Measurements from ENCODE around the gene GAGE12G. TPM values are rescaled to one million over a fixed set of nuclear protein-coding genes. Genes with fewer than 3 reads are reported as not detected.

The GAGE12G gene, protein sequence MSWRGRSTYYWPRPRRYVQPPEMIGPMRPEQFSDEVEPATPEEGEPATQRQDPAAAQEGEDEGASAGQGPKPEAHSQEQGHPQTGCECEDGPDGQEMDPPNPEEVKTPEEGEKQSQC
- not detected in 2 replicates for total RNA-seq

DNA sequence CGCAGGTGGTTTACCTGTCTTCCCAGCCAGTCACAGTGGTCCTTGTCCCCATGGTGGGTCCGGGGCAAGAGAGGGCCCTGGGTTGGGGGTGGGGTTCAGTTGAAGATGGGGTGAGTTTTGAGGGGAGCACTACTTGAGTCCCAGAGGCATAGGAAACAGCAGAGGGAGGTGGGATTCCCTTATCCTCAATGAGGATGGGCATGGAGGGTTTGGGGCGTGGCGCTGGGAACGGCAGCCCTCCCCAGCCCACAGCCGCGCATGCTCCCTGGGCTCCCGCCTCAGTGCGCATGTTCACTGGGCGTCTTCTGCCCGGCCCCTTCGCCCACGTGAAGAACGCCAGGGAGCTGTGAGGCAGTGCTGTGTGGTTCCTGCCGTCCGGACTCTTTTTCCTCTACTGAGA is at the start of gene GAGE12G:
GAGE12G (plus strand) TSS at position 301 of the 400 bp plus-strand sequence. CDS start 1,155 bp downstream, outside the sequence.

DNA sequence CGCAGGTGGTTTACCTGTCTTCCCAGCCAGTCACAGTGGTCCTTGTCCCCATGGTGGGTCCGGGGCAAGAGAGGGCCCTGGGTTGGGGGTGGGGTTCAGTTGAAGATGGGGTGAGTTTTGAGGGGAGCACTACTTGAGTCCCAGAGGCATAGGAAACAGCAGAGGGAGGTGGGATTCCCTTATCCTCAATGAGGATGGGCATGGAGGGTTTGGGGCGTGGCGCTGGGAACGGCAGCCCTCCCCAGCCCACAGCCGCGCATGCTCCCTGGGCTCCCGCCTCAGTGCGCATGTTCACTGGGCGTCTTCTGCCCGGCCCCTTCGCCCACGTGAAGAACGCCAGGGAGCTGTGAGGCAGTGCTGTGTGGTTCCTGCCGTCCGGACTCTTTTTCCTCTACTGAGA is 38.3 kb upstream of the GAGE12G start, which contains the start of gene GAGE12C:
GAGE12C (plus strand) TSS at position 301 of the 400 bp plus-strand sequence. CDS start 1,155 bp downstream, outside the sequence.

DNA sequence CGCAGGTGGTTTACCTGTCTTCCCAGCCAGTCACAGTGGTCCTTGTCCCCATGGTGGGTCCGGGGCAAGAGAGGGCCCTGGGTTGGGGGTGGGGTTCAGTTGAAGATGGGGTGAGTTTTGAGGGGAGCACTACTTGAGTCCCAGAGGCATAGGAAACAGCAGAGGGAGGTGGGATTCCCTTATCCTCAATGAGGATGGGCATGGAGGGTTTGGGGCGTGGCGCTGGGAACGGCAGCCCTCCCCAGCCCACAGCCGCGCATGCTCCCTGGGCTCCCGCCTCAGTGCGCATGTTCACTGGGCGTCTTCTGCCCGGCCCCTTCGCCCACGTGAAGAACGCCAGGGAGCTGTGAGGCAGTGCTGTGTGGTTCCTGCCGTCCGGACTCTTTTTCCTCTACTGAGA is 28.8 kb upstream of the GAGE12G start, which contains the start of gene GAGE12D:
GAGE12D (plus strand) TSS at position 301 of the 400 bp plus-strand sequence. CDS start 1,155 bp downstream, outside the sequence.

DNA sequence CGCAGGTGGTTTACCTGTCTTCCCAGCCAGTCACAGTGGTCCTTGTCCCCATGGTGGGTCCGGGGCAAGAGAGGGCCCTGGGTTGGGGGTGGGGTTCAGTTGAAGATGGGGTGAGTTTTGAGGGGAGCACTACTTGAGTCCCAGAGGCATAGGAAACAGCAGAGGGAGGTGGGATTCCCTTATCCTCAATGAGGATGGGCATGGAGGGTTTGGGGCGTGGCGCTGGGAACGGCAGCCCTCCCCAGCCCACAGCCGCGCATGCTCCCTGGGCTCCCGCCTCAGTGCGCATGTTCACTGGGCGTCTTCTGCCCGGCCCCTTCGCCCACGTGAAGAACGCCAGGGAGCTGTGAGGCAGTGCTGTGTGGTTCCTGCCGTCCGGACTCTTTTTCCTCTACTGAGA is 19.2 kb upstream of the GAGE12G start, which contains the start of gene GAGE12E:
GAGE12E (plus strand) TSS at position 301 of the 400 bp plus-strand sequence. CDS start 1,155 bp downstream, outside the sequence.

DNA sequence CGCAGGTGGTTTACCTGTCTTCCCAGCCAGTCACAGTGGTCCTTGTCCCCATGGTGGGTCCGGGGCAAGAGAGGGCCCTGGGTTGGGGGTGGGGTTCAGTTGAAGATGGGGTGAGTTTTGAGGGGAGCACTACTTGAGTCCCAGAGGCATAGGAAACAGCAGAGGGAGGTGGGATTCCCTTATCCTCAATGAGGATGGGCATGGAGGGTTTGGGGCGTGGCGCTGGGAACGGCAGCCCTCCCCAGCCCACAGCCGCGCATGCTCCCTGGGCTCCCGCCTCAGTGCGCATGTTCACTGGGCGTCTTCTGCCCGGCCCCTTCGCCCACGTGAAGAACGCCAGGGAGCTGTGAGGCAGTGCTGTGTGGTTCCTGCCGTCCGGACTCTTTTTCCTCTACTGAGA is 9.7 kb upstream of the GAGE12G start, which contains the start of gene GAGE12F:
GAGE12F (plus strand) TSS at position 301 of the 400 bp plus-strand sequence. CDS start 1,155 bp downstream, outside the sequence.

DNA sequence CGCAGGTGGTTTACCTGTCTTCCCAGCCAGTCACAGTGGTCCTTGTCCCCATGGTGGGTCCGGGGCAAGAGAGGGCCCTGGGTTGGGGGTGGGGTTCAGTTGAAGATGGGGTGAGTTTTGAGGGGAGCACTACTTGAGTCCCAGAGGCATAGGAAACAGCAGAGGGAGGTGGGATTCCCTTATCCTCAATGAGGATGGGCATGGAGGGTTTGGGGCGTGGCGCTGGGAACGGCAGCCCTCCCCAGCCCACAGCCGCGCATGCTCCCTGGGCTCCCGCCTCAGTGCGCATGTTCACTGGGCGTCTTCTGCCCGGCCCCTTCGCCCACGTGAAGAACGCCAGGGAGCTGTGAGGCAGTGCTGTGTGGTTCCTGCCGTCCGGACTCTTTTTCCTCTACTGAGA is 9.4 kb downstream of the GAGE12G start, which contains the start of gene GAGE12H:
GAGE12H (plus strand) TSS at position 301 of the 400 bp plus-strand sequence. CDS start 1,155 bp downstream, outside the sequence.

DNA sequence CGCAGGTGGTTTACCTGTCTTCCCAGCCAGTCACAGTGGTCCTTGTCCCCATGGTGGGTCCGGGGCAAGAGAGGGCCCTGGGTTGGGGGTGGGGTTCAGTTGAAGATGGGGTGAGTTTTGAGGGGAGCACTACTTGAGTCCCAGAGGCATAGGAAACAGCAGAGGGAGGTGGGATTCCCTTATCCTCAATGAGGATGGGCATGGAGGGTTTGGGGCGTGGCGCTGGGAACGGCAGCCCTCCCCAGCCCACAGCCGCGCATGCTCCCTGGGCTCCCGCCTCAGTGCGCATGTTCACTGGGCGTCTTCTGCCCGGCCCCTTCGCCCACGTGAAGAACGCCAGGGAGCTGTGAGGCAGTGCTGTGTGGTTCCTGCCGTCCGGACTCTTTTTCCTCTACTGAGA is 19.0 kb downstream of the GAGE12G start, which contains the start of gene GAGE2A:
GAGE2A (plus strand) TSS at position 301 of the 400 bp plus-strand sequence. CDS start 1,155 bp downstream, outside the sequence.

DNA sequence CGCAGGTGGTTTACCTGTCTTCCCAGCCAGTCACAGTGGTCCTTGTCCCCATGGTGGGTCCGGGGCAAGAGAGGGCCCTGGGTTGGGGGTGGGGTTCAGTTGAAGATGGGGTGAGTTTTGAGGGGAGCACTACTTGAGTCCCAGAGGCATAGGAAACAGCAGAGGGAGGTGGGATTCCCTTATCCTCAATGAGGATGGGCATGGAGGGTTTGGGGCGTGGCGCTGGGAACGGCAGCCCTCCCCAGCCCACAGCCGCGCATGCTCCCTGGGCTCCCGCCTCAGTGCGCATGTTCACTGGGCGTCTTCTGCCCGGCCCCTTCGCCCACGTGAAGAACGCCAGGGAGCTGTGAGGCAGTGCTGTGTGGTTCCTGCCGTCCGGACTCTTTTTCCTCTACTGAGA is 28.5 kb downstream of the GAGE12G start, which contains the start of gene GAGE1:
GAGE1 (plus strand) TSS at position 301 of the 400 bp plus-strand sequence. CDS start 1,155 bp downstream, outside the sequence.

Other genes with a start within 250 kb of the GAGE12G start
- not detected in 2 replicates for gene GAGE12J, start 248.4 kb upstream of the GAGE12G start, total RNA-seq
- not detected in 2 replicates for gene GAGE13, start 238.8 kb upstream of the GAGE12G start, total RNA-seq
- gene GAGE12C, start 38.2 kb upstream of the GAGE12G start, total RNA-seq, result not detected in 2 replicates
- gene GAGE12D, start 28.7 kb upstream of the GAGE12G start, total RNA-seq, result not detected in 2 replicates
- gene GAGE12E, start 19.1 kb upstream of the GAGE12G start, total RNA-seq, result not detected in 2 replicates
- not detected in 2 replicates for gene GAGE12F, start 9.6 kb upstream of the GAGE12G start, total RNA-seq
- gene GAGE12H, start 9.5 kb downstream of the GAGE12G start, total RNA-seq, result not detected in 2 replicates
- not detected in 2 replicates for gene GAGE2A, start 19.1 kb downstream of the GAGE12G start, total RNA-seq
- not detected in 2 replicates for gene GAGE1, start 28.6 kb downstream of the GAGE12G start, total RNA-seq
- not detected in 2 replicates for gene PAGE1, start 125.6 kb downstream of the GAGE12G start, total RNA-seq